Activated naive CD8-positive, alpha-beta T cell (primary cell): ENCODE results near the gene KRAS.

Source experiments
- H3K27ac Mint-ChIP-seq: one replicate; pipeline ENCODE4 v1.8.0; 2021; ENCODE audit warnings: mixed read lengths
- H3K27me3 Mint-ChIP-seq: one replicate; pipeline ENCODE4 v1.8.0; 2021; ENCODE audit warnings: mixed read lengths
- H3K36me3 Mint-ChIP-seq: one replicate; pipeline ENCODE4 v1.8.0; 2021; ENCODE audit warnings: mixed read lengths
- H3K4me1 Mint-ChIP-seq: one replicate; pipeline ENCODE4 v1.8.0; 2021; ENCODE audit warnings: low read depth, mixed read lengths
- H3K4me3 Mint-ChIP-seq: one replicate; pipeline ENCODE4 v1.8.0; 2021; ENCODE audit warnings: mild to moderate bottlenecking, mixed read lengths
- H3K9me3 Mint-ChIP-seq: one replicate; pipeline ENCODE4 v1.8.0; 2021; ENCODE audit warnings: low read depth, mixed read lengths

KRAS gene

GRCh38 chr12:25194214-25194613 lies 56.5 kb downstream of the KRAS start:
- H3K9me3 Mint-ChIP-seq: no peaks in the 10 kb centered on the region
- peaks cover 2% of the 10 kb centered on the region for H3K36me3 Mint-ChIP-seq
- H3K27ac Mint-ChIP-seq: peak overlapping the region; percentile 98
- H3K27me3 Mint-ChIP-seq: no peaks in the 10 kb centered on the region
- peak overlapping the region; percentile 99 for H3K4me3 Mint-ChIP-seq
- peaks cover 35% of the 10 kb centered on the region for H3K4me1 Mint-ChIP-seq

GRCh38 chr12:25190793-25191192 lies 59.9 kb downstream of the KRAS start:
- Mint-ChIP-seq H3K9me3 (no peaks in the 10 kb centered on the region), H3K4me3 (no peak overlapping the region), H3K27me3 (no peaks in the 10 kb centered on the region), H3K27ac (no peak overlapping the region), H3K4me1 (peaks cover 36% of the 10 kb centered on the region), H3K36me3 (no peaks in the 10 kb centered on the region)

GRCh38 chr12:25189656-25190055 lies 61.1 kb downstream of the KRAS start:
- Mint-ChIP-seq H3K4me1 (peaks cover 29% of the 10 kb centered on the region), H3K27ac (no peak overlapping the region), H3K27me3 (no peaks in the 10 kb centered on the region), H3K36me3 (no peaks in the 10 kb centered on the region), H3K4me3 (no peak overlapping the region), H3K9me3 (no peaks in the 10 kb centered on the region)

- Mint-ChIP-seq H3K9me3 (no peaks in the 10 kb centered on the region), H3K4me1 (peaks cover 27% of the 10 kb centered on the region), H3K4me3 (no peak overlapping the region), H3K36me3 (no peaks in the 10 kb centered on the region), H3K27me3 (no peaks in the 10 kb centered on the region), H3K27ac (no peak overlapping the region)
These were observed 62.9 kb downstream of the KRAS start for GRCh38 chr12:25187781-25188180.

GRCh38 chr12:25186788-25187402 lies 63.8 kb downstream of the KRAS start:
- H3K9me3 Mint-ChIP-seq: no peaks in the 10 kb centered on the region
- H3K27me3 Mint-ChIP-seq: no peaks in the 10 kb centered on the region
- no peaks in the 10 kb centered on the region for H3K36me3 Mint-ChIP-seq
- H3K27ac Mint-ChIP-seq: peak overlapping the region; percentile 83
- peak overlapping the region; percentile 80 for H3K4me3 Mint-ChIP-seq
- H3K4me1 Mint-ChIP-seq: peaks cover 29% of the 10 kb centered on the region

- Mint-ChIP-seq H3K4me3 (peak overlapping the region; percentile 80), H3K36me3 (no peaks in the 10 kb centered on the region), H3K27me3 (no peaks in the 10 kb centered on the region), H3K4me1 (peaks cover 29% of the 10 kb centered on the region), H3K9me3 (no peaks in the 10 kb centered on the region), H3K27ac (peak overlapping the region; percentile 83)
These were observed 64.5 kb downstream of the KRAS start for GRCh38 chr12:25186038-25186787.

- H3K9me3 Mint-ChIP-seq: peaks cover 3% of the 10 kb centered on the region
- peaks cover 2% of the 10 kb centered on the region for H3K36me3 Mint-ChIP-seq
- no peak overlapping the region for H3K4me3 Mint-ChIP-seq
- peak overlapping the region; percentile 47 for H3K27ac Mint-ChIP-seq
- peaks cover 29% of the 10 kb centered on the region for H3K4me1 Mint-ChIP-seq
- H3K27me3 Mint-ChIP-seq: no peaks in the 10 kb centered on the region
These were observed 66.6 kb downstream of the KRAS start for GRCh38 chr12:25184132-25184531.

- Mint-ChIP-seq H3K4me3 (no peak overlapping the region), H3K9me3 (peaks cover 3% of the 10 kb centered on the region), H3K36me3 (peaks cover 2% of the 10 kb centered on the region), H3K4me1 (peaks cover 27% of the 10 kb centered on the region), H3K27me3 (no peaks in the 10 kb centered on the region), H3K27ac (peak overlapping the region; percentile 38)
These were observed 68.0 kb downstream of the KRAS start for GRCh38 chr12:25182765-25183164.

GRCh38 chr12:25162866-25163265 lies 87.9 kb downstream of the KRAS start:
- Mint-ChIP-seq H3K27me3 (no peaks in the 10 kb centered on the region), H3K4me3 (no peak overlapping the region), H3K9me3 (no peaks in the 10 kb centered on the region)

GRCh38 chr12:25156061-25156460 lies 94.7 kb downstream of the KRAS start:
- Mint-ChIP-seq H3K4me3 (no peak overlapping the region), H3K4me1 (peaks cover 7% of the 10 kb centered on the region), H3K9me3 (no peaks in the 10 kb centered on the region), H3K27me3 (no peaks in the 10 kb centered on the region), H3K27ac (no peak overlapping the region), H3K36me3 (no peaks in the 10 kb centered on the region)

More at GRCh38 chr12:25162866-25163265, 87.9 kb downstream of the KRAS start:
- H3K36me3 Mint-ChIP-seq: no peaks in the 10 kb centered on the region
- H3K27ac Mint-ChIP-seq: no peak overlapping the region
- no peaks in the 10 kb centered on the region for H3K4me1 Mint-ChIP-seq

GRCh38 chr12:25155022-25155576 lies 95.6 kb downstream of the KRAS start:
- H3K27ac Mint-ChIP-seq: no peak overlapping the region
- H3K27me3 Mint-ChIP-seq: no peaks in the 10 kb centered on the region
- no peaks in the 10 kb centered on the region for H3K9me3 Mint-ChIP-seq
- H3K4me3 Mint-ChIP-seq: no peak overlapping the region
- no peaks in the 10 kb centered on the region for H3K36me3 Mint-ChIP-seq
- peaks cover 7% of the 10 kb centered on the region for H3K4me1 Mint-ChIP-seq
